Neural progenitor cell (in vitro differentiated cells): Measurements from ENCODE around the gene RNPEP. TPM values are rescaled to one million over a fixed set of nuclear protein-coding genes. Genes with fewer than 3 reads are reported as not detected.

ENCODE experiments used
- DNase-seq: peaks from one replicate; pipeline ENCODE4 v3.0.0-alpha.2; 2016; ENCODE audit warnings: low spot score
- H2AFZ ChIP-seq: fragments of 200-600 bp; sonication (generic); replicated peaks from 2 replicates; pipeline ENCODE4 v1.6.1; 2016; ENCODE audit warnings: antibody characterized with exemption
- H3F3A ChIP-seq: fragments of 200-600 bp; sonication (generic); 2 replicates; pipeline ENCODE4 v1.6.1; 2016; ENCODE audit warnings: antibody characterized with exemption, low read depth
- H3K27ac ChIP-seq: fragments of 200-600 bp; sonication (generic); 2 replicates; pipeline ENCODE4 v1.5.1; 2016; ENCODE audit warnings: mild to moderate bottlenecking
- H3K27me3 ChIP-seq: fragments of 200-600 bp; sonication (generic); 2 replicates; pipeline ENCODE4 v1.6.1; 2016; ENCODE audit warnings: mild to moderate bottlenecking, moderate library complexity
- H3K36me3 ChIP-seq: fragments of 200-600 bp; sonication (generic); 2 replicates; pipeline ENCODE4 v1.5.1; 2016
- H3K4me1 ChIP-seq: fragments of 200-600 bp; sonication (generic); 2 replicates; pipeline ENCODE4 v1.6.1; 2016; ENCODE audit warnings: mixed run types
- H3K4me2 ChIP-seq: fragments of 200-600 bp; sonication (generic); 2 replicates; pipeline ENCODE4 v1.6.1; 2016
- H3K4me3 ChIP-seq: fragments of 200-600 bp; sonication (generic); 2 replicates; pipeline ENCODE4 v1.5.1; 2016
- H3K79me2 ChIP-seq: fragments of 200-600 bp; sonication (generic); 2 replicates; pipeline ENCODE4 v1.6.1; 2016; ENCODE audit warnings: low read depth
- H3K9ac ChIP-seq: fragments of 200-600 bp; sonication (generic); 2 replicates; pipeline ENCODE4 v1.6.1; 2016
- H3K9me3 ChIP-seq: fragments of 200-600 bp; sonication (generic); 2 replicates; pipeline ENCODE4 v1.5.1; 2016; ENCODE audit warnings: low read depth
- H4K20me1 ChIP-seq: fragments of 200-600 bp; sonication (generic); 2 replicates; pipeline ENCODE4 v1.6.1; 2016; ENCODE audit warnings: low read depth
- H3K27ac Mint-ChIP-seq: 3 replicates; pipeline ENCODE4 v1.8.0; 2021; ENCODE audit warnings: mixed read lengths
- H3K27me3 Mint-ChIP-seq: 2 replicates; pipeline ENCODE4 v1.8.0; 2022; ENCODE audit warnings: low read depth, mild to moderate bottlenecking, inconsistent platforms, moderate library complexity, mixed read lengths; ENCODE audit not compliant: insufficient read depth
- H3K36me3 Mint-ChIP-seq: 3 replicates; pipeline ENCODE4 v1.8.0; 2021; ENCODE audit warnings: mixed read lengths
- H3K4me1 Mint-ChIP-seq: 3 replicates; pipeline ENCODE4 v1.8.0; 2021; ENCODE audit warnings: mixed read lengths
- H3K4me3 Mint-ChIP-seq: 3 replicates; pipeline ENCODE4 v1.8.0; 2021; ENCODE audit warnings: mild to moderate bottlenecking, moderate library complexity, mixed read lengths
- H3K9me3 Mint-ChIP-seq: 3 replicates; pipeline ENCODE4 v1.8.0; 2020; ENCODE audit warnings: mixed read lengths
- EZH2 ChIP-seq: fragments of 200-600 bp; sonication (generic); IDR thresholded peaks from 2 replicates; pipeline ENCODE4 v1.6.1; 2017; ENCODE audit warnings: antibody characterized with exemption, mild to moderate bottlenecking, moderate library complexity
- EZH2phosphoT487 ChIP-seq: fragments of 200-600 bp; sonication (generic); IDR thresholded peaks from 2 replicates; pipeline ENCODE4 v1.6.1; 2017; ENCODE audit warnings: antibody characterized with exemption
- total RNA-seq: library from RNA; depleted of rRNA; stranded (reverse); fragments of >200 nt; gene quantifications from 2 replicates; pipeline ENCODE4 v1.2.3, GENCODE V29; 2015; ENCODE audit warnings: low replicate concordance
- TF ChIP-seq, protein P1 (sequence below): fragments of 200-600 bp; sonication (generic); IDR thresholded peaks from 2 replicates; pipeline ENCODE4 v1.5.1; 2017; ENCODE audit warnings: antibody characterized with exemption, mild to moderate bottlenecking

The RNPEP gene
- total RNA-seq, 1 donor from 2014 or later: 48.7 TPM

DNA sequence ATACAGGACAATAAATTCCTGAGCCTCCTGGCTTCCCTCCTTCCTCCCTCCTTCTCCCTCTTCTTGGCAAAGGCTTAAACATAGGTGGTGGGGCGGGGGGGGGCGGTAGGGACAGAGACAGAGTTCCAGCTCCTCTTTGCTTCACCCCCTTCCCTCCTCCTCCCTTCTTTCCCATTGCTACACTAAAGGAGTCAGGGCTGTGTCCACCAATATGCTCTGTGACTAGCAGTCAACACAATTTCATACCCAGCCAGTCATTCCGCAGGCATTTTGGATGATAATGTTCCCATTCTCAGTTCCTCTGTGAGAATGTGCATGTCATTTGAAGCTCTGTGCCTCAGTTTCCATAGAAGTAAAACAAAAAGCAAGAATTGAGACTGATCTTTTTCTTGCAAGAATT, 37.8 kb upstream of the RNPEP start:
- Mint-ChIP-seq H3K36me3 (no peaks in the 10 kb centered on the region), H3K4me3 (peak overlapping the region; percentile 86), H3K27me3 (peaks cover 18% of the 10 kb centered on the region), H3K9me3 (no peaks in the 10 kb centered on the region), H3K4me1 (peaks cover 66% of the 10 kb centered on the region), H3K27ac (no peak overlapping the region)
- no peaks in the 10 kb centered on the region for H3K79me2 ChIP-seq
- H3K4me3 ChIP-seq: no peak overlapping the region
- no peak for TF ChIP-seq EZH2phosphoT487
- TF ChIP-seq, protein P1, sequence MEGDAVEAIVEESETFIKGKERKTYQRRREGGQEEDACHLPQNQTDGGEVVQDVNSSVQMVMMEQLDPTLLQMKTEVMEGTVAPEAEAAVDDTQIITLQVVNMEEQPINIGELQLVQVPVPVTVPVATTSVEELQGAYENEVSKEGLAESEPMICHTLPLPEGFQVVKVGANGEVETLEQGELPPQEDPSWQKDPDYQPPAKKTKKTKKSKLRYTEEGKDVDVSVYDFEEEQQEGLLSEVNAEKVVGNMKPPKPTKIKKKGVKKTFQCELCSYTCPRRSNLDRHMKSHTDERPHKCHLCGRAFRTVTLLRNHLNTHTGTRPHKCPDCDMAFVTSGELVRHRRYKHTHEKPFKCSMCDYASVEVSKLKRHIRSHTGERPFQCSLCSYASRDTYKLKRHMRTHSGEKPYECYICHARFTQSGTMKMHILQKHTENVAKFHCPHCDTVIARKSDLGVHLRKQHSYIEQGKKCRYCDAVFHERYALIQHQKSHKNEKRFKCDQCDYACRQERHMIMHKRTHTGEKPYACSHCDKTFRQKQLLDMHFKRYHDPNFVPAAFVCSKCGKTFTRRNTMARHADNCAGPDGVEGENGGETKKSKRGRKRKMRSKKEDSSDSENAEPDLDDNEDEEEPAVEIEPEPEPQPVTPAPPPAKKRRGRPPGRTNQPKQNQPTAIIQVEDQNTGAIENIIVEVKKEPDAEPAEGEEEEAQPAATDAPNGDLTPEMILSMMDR: no peak
- no peak for TF ChIP-seq EZH2
- H3K36me3 ChIP-seq: no peaks in the 10 kb centered on the region
- no peak overlapping the region for H3K27ac ChIP-seq
- peaks cover 36% of the 10 kb centered on the region for H3F3A ChIP-seq
- H3K9ac ChIP-seq: no peak overlapping the region
- H4K20me1 ChIP-seq: peaks cover 4% of the 10 kb centered on the region
- H3K4me2 ChIP-seq: no peak overlapping the region
- no peak for DNase-seq
- peaks cover 20% of the 10 kb centered on the region for H3K27me3 ChIP-seq
- H3K9me3 ChIP-seq: no peaks in the 10 kb centered on the region
- H3K4me1 ChIP-seq: peaks cover 37% of the 10 kb centered on the region
- H2AFZ ChIP-seq: no peak overlapping the region

DNA sequence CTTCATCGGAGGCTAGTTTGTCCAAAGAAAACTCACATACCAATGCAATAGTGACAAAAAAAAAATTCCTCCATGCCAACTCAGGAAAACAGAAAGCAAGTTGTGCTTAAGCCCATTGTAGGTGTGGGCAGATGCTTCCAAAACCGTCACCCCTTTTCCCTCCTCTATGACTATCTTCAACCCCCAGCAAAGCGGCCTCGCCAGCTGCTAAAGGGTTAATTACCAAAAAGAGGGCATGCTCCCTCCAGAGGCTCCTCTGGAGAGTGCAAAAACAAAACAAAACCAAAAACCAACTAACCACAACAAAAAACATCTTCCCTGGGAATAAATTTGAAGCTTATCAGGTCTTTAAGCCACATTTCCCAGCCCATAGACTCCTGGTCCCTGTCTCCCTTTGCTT, 37.3 kb upstream of the RNPEP start:
- H3K27ac Mint-ChIP-seq: no peak overlapping the region
- H3K4me3 Mint-ChIP-seq: peak overlapping the region; percentile 86
- H3K27me3 Mint-ChIP-seq: peaks cover 18% of the 10 kb centered on the region
- peaks cover 62% of the 10 kb centered on the region for H3K4me1 Mint-ChIP-seq
- no peaks in the 10 kb centered on the region for H3K9me3 ChIP-seq
- peaks cover 40% of the 10 kb centered on the region for H3F3A ChIP-seq
- no peaks in the 10 kb centered on the region for H3K36me3 ChIP-seq
- TF ChIP-seq EZH2phosphoT487 (no peak), EZH2 (no peak)
- TF ChIP-seq, protein P1: peak; percentile 69
- H3K27ac ChIP-seq: no peak overlapping the region
- H2AFZ ChIP-seq: no peak overlapping the region
- DNase-seq: peak; percentile 56
- peak overlapping the region; percentile 47 for H3K4me3 ChIP-seq
- H3K4me1 ChIP-seq: peaks cover 39% of the 10 kb centered on the region
- peaks cover 4% of the 10 kb centered on the region for H4K20me1 ChIP-seq
- H3K9me3 Mint-ChIP-seq: no peaks in the 10 kb centered on the region
- H3K79me2 ChIP-seq: no peaks in the 10 kb centered on the region
- no peak overlapping the region for H3K9ac ChIP-seq
- peak overlapping the region; percentile 80 for H3K4me2 ChIP-seq
- H3K36me3 Mint-ChIP-seq: no peaks in the 10 kb centered on the region
- peaks cover 20% of the 10 kb centered on the region for H3K27me3 ChIP-seq

DNA sequence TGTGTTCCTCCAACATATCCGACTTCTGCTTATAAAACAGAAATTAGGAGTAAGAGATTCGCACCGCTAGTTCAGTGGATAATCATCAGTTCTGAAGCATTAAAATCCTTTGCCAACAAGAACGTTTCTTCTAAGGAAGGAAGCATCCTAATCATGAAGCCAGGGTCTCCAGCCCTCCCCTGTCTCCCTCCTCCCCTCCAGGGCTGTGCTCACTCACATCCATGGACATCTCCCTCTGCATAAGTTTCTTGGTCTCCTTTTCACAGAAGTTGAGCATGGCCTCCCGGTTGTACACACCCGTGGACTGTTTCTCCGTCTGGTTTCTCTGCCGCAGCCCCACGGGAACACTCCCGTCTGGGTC, 36.6 kb upstream of the RNPEP start:
- peaks cover 4% of the 10 kb centered on the region for H4K20me1 ChIP-seq
- H2AFZ ChIP-seq: peak overlapping the region; percentile 10
- H3K4me3 ChIP-seq: peak overlapping the region; percentile 47
- Mint-ChIP-seq H3K4me3 (peak overlapping the region; percentile 86), H3K27ac (no peak overlapping the region), H3K4me1 (peaks cover 62% of the 10 kb centered on the region), H3K27me3 (peaks cover 20% of the 10 kb centered on the region), H3K9me3 (no peaks in the 10 kb centered on the region), H3K36me3 (no peaks in the 10 kb centered on the region)
- H3K4me2 ChIP-seq: peak overlapping the region; percentile 80
- no peaks in the 10 kb centered on the region for H3K79me2 ChIP-seq
- TF ChIP-seq EZH2: no peak
- no peak for TF ChIP-seq EZH2phosphoT487
- TF ChIP-seq, protein P1: no peak
- H3K9ac ChIP-seq: no peak overlapping the region
- no peak overlapping the region for H3K27ac ChIP-seq
- DNase-seq: no peak
- H3K27me3 ChIP-seq: peaks cover 20% of the 10 kb centered on the region
- peaks cover 39% of the 10 kb centered on the region for H3K4me1 ChIP-seq
- peaks cover 36% of the 10 kb centered on the region for H3F3A ChIP-seq
- H3K36me3 ChIP-seq: no peaks in the 10 kb centered on the region
- H3K9me3 ChIP-seq: no peaks in the 10 kb centered on the region
